Spleen (tissue), 7 donors: ENCODE measurements around the gene LRRC34.

Experiments
- CTCF ChIP-seq, 11 experiments: fragments of 200-600 bp in 7 of 11; fragments of 450-650 bp in 4 of 11; sonication (generic) in 4 of 11; IDR thresholded peaks in 8 of 11; conservative IDR thresholded peaks in 3 of 11; 1 replicate in 7 of 11; 2 replicates in 4 of 11; pipeline versions ENCODE4 v1.4.0 to v1.8.0; 2016 to 2021; ENCODE audit warnings: antibody characterized with exemption in 11 of 11, inconsistent platforms in 4 of 11, mild to moderate bottlenecking in 1 of 11
- POLR2A ChIP-seq, 3 donors: fragments of 450-650 bp; IDR thresholded peaks; one replicate each; pipeline ENCODE4 v1.5.1; 2017; ENCODE audit warnings: antibody characterized with exemption in 3 of 3, mild to moderate bottlenecking in 1 of 3
- POLR2AphosphoS5 ChIP-seq, 3 donors: sonication (generic); formaldehyde crosslinking; IDR thresholded peaks; one replicate each; pipeline ENCODE4 v1.5.1; 2017; ENCODE audit warnings: antibody characterized with exemption in 3 of 3
- donor health status: DM: no; HTN: no; CAD: no; lungs with moderate emphysema.
- donor health status: DM: no; HTN: no; CAD: no.
- donor health status: DM: no; HTN: no; CAD: no.

GRCh38 chr3:169760479-169760878 lies 52.2 kb downstream of the LRRC34 start:
- TF ChIP-seq POLR2A (IDR thresholded peaks at IDR 0.05): no peak
- no peak for TF ChIP-seq CTCF (IDR thresholded peaks at IDR 0.05 in 8 of 11, conservative IDR thresholded peaks at IDR 0.05 in 3 of 11)
- TF ChIP-seq POLR2AphosphoS5 (IDR thresholded peaks at IDR 0.05): no peak
